ENCODE data around the gene ALPK3.
A peak's percentile ranks its signal among the peaks of the same experiment; 100 is the strongest.

Gene ALPK3

DNA sequence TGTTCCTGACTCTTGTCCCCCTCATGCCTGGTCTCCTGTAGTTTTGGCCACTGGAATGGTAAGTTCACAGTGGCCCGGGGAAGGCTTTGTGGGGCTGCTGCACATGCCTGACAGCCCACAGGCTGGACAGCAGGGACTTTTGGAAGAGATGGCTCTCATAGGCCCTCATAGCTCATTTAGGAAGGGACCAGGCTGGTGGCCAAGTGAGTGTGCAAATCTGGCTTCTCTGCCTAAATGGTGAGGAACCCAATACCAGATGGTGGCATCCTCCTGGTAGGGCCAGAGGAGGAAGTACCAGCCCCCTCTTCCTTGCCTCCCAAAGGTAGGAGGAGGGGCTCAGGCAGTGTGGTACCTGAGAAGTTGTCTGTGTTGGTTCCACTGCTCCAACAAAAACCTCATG is 25.6 kb downstream of the ALPK3 start:
- DNase-seq, result no peak

- DNase-seq, result no peak
Measured at GRCh38 chr15:84844964-84845363, 27.8 kb downstream of the ALPK3 start.

- peak in 2 of 58 donors; percentile 6 to 22 for DNase-seq
Measured at GRCh38 chr15:84845631-84846030, 28.5 kb downstream of the ALPK3 start.

DNA sequence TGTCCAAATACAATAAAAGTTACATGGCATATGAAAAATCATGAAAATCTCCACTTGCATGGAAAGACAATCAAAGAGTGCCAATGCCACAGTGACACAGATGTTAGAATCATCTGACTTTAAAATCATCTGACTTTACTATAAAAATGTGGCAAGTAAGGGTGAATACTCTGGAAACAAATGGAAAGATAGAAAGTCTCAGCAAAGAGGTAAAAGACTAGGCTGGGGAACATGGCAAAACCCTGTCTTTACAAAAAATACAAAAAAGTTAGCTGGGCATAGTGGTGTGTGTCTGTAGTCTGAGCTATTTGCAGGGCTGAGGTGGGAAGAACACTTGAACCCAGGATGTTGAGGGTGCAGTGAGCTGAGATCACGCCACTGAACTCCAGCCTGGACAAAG is 29.1 kb downstream of the ALPK3 start:
- DNase-seq, result no peak

DNA sequence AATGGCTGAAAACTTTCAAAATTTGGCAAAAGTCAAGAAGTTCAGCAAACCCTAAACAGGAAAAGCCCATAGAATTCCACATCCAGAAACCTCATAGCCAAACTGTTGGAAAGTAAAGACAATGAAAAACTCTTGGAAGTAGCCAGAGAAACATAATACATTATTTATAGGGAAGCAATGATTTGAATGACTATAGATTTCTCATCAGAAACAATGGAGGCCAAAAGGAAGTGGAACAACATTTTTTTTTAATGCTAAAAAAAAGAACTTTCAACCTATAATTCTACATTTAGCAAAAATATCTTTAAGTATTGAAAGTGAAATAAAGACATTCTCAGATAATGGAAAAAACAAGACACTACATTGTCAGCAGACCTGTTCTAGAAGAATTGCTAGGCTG is 30.2 kb downstream of the ALPK3 start:
- DNase-seq, result no peak

DNA sequence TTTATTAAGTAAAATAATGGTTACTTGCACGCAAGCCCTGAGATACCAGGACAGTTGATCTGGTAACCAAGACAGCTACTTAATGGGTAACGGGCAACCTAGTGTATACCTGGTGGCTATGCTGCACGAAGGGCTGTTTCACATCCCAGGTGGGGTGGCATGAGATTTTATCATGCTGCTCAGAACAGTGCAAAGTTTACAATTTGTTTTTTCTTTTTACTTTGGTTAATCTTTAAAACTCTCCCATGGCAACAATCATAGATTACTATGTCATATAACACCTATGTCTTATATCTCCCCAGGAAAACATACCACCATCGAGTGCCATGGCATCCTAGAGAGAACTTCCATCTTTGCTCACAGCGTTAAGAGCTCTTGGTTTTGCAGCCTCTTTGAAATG is 35.1 kb downstream of the ALPK3 start:
- DNase-seq, result no peak

- DNase-seq, result no peak
Measured at GRCh38 chr15:84855136-84855535, 38.0 kb downstream of the ALPK3 start.

DNA sequence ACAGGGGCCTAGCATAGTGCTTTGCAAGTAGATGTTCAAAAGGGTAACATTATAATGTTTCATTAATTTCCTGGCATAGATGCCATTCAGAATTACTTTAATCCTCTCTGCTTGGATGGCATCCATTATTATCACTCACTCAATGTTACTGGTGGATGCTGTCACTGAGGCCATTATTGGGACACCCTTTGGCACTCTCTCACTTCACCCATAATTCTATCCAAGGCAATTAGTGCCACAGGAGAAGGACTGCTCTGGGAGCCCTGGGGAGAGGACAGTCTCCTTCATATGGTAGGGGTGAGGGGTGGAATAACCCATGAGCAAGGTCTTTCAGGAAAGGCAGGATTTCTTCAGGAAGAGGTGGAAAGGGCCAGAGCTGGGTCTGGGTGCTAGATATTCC is 38.6 kb downstream of the ALPK3 start:
- no peak for DNase-seq

DNA sequence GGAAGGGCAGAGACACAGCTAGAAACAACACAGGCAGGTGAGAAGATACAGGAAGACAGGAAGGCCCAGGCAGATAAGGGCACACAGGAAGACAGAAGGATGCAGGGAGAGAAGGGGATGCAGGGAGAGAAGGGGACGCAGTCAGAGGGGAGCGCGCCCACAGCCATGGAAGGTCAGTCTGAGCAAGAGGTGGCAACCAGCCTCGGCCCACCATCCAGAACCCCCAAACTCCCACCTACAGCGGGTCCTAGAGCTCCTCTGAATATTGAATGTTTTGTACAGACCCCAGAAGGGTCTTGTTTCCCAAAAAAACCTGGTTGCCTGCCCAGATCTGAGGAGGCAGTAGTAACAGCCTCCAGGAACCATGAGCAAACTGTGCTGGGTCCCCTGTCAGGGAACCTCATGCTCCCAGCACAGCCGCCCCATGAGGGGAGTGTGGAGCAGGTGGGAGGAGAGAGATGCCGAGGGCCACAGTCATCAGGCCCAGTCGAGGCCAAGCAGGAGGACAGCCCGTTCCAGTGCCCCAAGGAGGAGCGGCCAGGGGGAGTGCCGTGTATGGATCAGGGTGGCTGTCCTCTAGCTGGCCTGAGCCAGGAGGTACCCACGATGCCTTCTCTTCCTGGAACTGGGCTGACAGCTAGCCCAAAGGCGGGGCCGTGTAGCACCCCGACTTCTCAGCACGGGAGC is 39.7 kb downstream of the ALPK3 start:
- no peak for DNase-seq

GRCh38 chr15:84857418-84858004 is 40.4 kb downstream of the ALPK3 start:
- no peak for DNase-seq

- DNase-seq, result no peak
Measured at GRCh38 chr15:84858231-84858630, 41.1 kb downstream of the ALPK3 start.

DNA sequence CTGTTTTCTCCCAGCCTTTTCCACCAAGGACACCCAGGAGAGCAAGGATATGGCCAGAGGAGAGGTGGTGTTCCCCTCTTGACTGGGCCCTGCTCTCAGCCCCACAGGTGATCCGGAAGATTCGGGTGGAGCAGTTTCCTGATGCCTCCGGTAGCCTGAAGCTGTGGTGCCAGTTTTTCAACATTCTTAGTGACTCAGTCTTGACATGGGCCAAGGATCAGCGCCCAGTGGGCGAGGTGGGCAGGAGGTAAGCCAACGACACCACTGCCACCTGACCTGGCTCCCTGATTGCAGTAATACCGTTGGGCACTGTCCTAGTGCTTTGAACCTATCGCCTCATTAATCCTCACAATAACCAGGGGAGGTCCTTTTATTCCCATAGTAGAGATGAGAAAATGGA is 42.0 kb downstream of the ALPK3 start:
- no peak for DNase-seq

- no peak for DNase-seq
Measured at GRCh38 chr15:84859651-84860050, 42.5 kb downstream of the ALPK3 start.

DNA sequence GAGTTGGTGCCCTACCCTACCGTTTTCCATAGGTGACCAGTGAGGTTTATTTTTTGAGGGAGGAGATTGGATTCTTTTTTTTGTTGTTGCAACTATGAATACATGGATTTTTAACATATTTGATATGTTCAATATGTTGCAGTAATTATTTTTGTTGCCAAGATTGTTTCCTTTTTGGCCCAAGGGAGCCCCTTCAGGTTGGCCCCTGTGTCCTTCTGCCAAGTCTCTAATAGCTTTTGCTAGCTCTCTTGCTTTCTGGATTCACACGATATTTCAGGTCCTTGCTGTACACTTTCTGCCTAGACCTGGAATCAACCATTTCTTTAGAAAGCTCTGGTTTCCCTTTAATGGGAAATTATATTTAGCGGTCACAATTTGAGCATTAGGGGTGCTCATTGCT is 44.6 kb downstream of the ALPK3 start:
- DNase-seq, result no peak

DNA sequence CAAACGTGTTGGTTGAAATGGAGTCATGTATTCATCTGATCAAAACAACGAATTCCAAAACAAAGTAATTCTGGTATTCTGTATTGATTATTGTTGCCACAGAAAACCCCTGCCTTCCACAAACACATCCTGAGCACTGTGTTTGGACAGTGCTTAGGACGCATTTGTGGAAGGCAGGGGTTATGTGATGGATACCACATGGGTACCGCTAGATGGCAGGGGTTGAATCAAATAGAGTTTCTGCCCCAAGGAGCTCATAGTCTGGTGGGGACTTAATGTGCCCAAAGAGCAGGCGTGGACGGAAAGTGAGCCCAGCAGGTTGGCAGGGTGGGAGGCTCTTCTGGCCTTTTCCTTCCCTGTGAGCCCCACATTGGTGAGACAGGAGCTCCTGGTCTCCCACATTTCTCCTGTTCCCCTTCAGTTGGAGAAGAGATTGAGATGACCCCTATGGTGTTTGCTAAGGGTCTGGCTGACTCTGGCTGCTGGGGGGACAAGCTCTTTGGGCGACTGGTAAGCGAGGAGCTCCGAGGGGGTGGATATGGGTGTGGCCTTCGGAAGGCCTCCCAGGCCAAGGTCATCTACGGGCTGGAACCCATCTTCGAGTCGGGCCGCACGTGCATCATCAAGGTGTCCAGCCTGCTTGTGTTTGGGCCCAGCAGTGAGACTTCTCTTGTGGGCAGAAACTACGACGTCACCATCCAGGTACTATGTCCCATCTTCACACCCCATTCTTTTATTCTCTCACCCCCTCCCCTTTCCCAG is 45.2 kb downstream of the ALPK3 start:
- no peak for DNase-seq

DNA sequence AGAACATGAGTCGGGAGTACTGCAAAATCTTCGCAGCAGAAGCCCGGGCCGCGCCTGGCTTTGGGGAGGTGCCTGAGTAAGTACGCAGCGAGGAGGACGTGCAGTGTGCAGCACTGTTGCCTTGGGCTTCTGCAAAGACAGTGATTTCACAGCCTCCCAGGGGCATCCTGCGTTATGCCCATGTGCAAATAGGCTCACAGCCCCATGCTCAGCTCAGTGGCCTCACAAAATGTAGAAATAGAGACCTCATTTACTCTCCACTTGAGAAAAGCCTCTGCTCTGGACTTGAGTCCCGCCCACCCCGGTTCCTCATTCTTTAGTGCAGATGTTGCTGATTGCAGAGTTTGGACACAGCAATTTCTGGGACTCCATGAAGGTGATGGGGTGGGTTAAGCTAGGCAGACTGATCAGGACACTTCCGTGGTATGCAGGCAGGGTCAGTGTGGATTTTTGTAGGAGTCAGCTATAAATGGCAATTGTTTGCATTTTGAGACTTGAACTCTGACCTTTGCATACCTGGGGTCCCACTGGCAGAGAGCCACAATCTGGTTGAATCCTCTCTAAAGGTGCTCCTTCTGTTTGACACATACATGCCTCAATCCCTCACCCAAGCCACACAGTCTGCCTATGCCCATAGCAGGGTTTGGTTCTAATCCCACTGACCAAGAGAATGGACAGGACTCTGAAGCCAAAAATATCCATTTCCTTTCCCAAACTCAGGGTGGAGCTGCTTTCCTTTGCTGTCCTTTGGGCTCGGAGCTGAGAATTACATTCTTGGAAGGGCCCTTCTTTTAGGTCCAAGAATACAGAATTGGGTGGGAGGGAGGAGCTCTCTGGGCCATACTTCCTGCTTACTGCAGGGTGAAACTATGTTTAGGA is 46.6 kb downstream of the ALPK3 start:
- DNase-seq, result no peak

- no peak for DNase-seq
Measured at GRCh38 chr15:84864444-84864795, 47.3 kb downstream of the ALPK3 start.

DNA sequence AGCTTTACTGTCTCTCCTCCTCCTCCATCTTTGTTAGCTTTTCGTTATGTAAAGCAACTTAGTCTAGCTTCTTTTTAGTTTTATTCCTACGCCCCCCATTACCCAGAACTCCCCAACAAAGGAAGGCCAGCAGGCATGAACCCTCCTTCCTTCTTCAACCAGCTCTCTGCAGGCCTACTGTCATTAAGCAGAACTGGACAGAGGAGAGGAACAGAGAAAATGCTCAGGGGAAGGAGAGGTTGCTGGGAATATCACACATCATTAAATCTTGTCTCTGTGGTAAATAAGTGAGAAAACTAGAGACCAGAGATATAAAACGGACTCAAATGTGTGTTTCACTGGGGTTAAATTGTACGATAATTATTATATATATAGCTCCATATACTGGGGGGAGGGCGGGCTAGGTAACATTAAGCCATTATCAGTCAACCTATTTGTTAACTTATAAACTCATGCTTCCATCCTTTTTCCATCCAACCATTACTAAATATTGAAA is 48.0 kb downstream of the ALPK3 start:
- no peak for DNase-seq

DNA sequence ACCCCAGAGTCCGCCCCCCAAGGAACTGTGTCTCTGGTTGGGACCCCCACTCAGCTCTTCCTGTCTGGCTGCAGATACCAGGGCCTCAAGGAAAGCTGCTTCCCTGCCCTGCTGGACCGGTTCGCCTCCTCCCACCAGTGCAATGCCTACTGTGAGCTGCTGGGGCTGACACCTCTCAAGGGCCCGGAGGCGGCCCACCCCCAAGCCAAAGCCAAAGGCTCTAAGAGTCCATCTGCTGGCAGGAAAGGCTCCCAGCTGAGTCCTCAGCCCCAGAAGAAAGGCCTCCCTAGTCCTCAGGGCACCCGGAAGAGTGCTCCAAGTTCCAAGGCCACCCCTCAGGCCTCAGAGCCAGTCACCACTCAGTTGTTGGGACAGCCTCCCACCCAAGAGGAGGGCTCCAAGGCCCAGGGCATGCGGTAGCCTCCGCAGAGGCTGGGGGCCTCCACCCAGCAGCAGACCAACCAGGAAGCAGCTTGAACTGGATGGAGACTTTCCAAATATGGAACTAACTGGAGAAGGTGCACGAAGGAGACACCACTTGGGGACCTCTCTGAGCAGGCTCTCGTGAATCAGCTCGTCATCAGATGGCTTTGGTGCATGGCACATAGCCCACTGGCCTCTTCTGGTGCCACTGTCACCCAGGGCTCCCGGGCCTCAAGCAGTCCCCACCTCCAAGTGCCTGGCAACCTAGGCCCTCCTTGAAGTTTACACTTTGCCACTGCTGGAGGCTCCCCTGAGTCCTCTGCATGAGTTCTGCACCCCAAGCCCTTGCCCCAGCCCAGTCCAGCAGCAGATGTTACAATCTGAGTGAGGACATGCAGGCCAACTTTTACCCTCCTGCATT is 51.1 kb downstream of the ALPK3 start:
- DNase-seq, result no peak

DNA sequence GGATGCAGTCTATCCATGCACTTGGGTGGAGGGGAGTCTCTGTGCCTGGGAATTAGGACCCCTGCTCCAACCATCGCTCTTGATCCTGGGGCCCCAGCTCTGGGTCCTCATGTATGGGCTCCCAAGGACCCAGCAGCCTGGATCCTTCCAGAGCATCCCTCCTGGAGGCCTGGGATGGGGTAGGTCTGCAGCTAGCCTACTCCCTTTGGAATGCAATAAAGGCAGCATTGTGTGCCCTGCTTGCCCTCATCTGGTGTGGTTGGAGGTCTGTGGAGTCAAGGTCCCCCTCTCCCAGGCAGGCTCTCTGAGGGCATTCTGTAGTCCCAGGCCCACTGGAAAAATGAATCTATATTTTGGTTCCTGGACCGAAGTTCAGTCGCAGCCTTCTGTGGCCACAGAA is 52.4 kb downstream of the ALPK3 start:
- no peak for DNase-seq

All from anterior cingulate cortex (tissue), 58 donors.